KBM-7 (cell line): ENCODE data around the gene TLE3.
A peak's percentile ranks its signal among the peaks of the same experiment; 100 is the strongest.

Source experiments
- DNase-seq: peaks from one replicate; pipeline ENCODE4 v3.0.0-alpha.2; 2015
- in situ Hi-C: fragments of 300-500 bp; cut with MboI; formaldehyde crosslinking; loops from 2 replicates; pipeline ENCODE4 v1.14.3; 2020; ENCODE audit warnings: low sequenced_read_pairs, low pct_unique_long_range_greater_than_20kb, mixed read lengths

The TLE3 gene

DNA sequence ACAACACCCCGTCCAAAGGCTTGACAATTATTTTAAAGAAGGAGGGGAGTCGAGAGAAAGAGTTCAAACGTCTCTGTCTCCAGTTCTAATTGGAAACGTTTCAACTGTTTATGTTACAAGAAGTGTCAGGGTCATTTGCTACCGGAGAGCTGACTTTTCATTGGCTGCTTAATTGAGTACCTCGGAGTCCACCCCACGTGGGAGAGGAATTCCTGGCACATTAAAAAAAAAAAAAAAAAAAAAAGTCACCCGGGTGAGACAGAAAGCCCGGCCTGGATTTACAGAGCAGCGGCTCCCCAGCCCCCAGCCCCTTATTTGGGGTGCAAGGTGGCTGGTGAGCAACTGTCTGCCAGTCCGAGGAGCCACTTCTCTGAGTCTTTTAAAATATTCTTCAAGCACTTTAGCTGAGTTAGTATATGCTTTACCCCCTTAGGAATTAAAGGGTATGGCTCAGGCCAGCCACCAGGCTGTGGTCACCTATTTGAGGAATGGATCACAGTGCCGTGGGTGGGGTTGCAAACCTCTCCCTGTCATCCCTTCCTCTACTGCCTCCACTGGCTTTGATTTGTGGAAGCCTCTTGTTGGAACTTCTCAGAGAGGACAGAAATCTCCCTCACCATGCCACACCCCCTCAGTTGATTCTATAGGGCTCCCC lies 3.9 kb upstream of the TLE3 start:
- peak; percentile 98 for DNase-seq
- in situ Hi-C loops, result no loop called here

DNA sequence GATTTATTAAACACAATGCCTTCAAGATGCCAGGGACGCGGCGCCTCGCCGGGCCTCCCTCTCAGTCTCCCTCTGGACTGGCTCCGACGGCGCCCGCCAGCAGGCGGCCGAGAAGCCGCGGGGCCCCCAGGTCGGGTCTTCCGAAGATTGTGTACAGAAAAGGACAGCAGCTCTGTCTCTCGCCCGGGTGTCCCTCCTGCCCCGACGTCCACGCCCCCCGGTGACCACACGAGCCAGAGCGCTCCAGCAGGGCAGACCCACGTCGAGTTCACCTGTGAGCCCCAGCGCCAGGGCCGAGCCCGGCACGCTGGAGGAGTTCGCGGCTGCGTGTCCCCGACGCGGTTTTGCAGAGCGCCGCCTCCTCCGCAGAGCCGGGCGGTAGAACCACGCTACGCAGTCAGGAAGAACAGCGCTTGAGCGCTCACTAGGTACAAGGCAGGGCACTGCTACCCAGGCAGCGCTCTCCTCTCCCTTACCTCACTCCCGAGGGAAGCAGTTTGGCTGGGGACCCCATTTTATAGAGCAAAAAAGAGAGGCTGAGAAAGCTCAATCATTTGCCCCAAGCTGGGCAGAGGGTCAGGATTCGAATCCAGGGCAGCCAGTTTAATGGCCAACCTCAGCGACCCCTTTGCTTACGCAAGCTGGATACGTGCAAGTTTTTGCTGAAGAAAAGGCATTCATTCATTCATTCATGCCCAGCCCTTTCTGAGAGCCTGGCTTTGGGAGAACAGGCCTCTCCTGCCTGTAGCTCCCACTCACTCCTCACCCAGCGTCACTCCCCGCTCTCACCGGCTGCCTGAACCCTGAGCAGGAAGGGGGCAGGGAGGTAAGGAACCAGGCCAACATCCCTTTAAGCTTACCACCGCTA lies 3.0 kb upstream of the TLE3 start:
- in situ Hi-C loops, result no loop called here
- peak; percentile 76 for DNase-seq

DNA sequence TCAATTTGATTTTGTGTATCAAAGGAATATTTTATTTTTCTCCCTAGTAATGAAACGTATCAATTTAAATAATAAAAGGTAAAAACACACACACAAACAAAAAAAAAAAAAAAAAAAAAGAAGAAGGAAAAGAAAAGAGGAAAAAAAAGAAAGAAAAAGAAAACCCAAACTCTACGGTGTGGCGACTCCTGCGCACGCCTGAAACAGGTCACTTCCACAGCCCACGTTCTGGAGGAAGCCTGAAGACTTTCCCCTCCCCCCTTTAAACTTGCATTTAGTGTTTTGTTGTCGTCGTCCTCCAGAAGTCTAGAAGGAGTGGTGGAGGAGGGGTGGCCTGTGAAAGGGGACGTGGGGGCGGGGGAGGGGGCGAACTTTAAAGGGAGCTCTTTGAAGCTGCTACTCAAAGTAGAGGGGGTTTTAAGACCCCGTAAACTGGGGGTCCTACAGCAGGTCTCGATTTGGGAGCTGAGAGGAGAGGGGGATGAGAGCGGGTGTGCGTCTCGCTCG lies 2.3 kb upstream of the TLE3 start:
- in situ Hi-C loops, result no loop called here
- DNase-seq, result no peak

DNA sequence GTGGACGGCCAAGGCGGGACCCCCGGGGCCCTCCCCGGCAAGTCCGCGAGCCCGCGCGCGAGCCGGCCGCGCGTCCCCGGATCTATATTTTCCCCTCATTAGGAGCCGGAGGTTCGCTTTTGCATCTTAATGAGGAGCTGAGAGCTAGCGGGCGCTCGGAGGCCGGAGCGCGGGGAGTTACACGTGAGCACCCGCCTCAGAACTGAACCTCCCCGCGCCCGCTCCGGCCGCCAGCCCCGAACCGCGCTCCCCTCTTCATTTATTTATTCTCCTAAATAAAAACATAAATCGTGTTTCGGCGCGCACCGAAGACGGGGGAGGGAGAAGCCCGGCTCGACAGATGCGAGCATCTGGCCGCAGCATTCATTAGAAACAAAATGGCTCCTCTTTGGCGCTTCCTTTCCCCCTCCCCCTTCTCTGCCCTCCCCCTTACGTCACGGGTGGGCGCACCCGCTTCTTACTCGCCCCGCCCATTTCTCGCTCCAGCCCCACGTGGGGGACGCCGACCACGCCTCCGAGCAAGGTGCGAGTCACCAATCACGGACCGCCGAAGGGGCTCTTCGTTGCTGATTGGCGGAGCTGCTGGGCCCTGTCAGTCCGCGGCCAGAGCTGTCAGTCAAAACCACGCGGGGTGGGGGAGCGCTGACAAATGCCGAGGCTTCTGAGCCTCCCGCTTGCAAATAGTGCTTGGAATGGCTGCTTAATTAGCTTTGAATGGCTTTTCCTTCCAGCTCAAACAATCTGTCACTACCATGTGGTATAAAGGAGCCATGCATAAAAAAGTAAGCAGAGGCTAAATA lies 1.6 kb upstream of the TLE3 start:
- DNase-seq, result peak; percentile 100
- in situ Hi-C loops, result no loop called here

DNA sequence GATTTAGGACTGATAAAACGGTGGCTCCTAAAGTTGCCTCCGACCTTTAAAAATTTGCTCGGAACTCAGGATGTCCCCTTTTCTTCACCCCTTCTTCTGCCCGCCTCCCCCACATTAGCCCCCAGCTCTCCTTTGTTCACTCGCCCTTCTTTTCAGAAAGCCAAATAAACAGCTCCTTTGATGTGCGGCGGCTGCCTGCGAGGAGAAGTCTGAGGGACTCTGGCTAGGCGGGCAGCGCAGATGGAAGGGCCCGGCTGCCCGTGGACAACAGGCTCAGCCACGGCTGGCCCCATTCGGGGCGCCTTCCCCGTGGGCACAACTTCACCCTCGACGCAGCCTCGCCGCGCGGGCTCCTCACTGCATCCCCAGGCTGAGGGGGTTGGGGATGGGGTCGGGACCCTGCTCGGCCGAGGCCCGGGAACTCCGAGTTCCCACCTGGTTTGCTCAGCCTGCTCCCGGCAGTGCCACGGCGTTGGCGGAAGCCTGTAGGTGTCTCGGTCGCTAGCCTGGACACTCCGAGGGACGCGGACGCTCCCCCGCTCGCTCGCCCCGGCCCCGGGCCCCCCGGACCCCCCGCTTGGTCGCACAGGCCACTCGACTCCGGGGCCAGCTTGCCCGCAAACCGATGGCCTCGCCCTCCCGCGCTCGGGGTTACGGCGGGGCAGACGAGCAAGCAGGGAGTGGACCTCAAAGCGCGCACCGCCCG lies 897 bp upstream of the TLE3 start:
- in situ Hi-C loops, result no loop called here
- no peak for DNase-seq

DNA sequence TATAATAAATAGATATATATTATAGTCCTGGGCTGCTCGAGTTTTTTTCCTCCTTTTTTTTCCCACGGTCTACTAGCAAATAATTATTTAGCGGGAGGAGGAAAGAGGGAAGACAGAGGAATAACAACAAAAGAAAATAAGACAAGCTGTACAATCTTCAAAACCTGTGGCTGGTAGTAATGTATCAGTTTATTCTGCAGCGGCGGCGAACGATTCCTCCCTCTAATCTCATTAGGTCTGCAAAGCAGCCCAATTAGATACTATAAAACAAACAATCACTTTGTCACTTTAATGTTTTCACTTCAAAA lies 390 bp upstream of the TLE3 start:
- in situ Hi-C loops, result no loop called here
- no peak for DNase-seq

DNA sequence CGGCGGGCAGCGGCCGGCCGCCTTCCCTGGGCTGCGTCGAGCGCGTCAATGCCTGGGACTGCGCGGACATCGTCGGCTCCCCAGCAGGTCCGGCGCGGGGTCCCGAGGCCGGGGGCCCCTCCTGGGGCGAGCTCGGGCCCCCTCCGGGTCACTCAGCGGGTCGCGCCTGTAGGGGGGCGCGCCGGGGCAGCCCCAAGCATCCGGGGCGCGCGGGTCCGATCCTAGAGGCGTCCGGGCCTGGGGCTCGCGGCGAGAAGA lies 725 bp downstream of the TLE3 start:
- in situ Hi-C loops, result no loop called here
- DNase-seq, result no peak

DNA sequence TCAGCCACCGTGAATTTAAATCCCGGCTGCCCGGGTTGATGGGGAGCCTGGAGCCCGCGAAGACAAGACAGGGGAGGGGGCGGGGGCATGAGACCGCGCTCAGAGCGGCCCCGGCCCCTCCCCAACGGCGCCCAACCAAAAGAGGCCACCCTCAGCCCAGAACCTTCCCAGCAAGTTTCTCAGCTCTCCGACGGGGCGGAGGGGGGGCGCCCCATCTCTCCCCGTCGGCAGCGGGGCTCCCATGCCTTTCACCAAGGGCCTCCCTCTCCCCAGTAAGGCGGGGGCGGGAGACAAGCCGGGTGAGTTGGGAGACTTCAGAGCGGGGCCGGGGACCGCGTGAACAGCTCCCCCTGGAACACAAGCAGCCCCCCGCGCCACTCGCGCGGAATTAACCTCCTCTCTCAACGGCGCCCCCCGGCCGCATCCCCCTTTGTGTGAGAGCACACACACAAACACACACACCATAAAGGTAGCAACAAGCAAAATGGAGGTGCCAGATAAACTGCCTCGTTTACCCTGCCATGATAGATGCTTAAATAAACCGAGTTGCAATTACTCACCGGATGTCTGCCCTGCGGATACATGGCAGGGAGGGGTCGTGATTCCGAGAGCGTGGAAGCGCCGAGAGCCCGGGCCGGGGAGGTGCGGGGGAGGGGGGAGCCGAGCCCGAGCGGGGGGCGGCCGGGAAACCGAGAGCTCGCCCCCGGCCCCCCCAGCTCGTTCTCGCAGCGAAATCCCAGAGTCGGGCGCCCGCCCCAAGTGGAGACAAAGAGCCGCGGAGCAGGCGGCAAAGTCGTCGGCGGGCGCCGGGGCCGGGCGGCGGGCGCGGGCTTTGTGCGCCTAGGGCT lies 1.3 kb downstream of the TLE3 start:
- peak; percentile 65 for DNase-seq
- in situ Hi-C loops, result no loop called here

DNA sequence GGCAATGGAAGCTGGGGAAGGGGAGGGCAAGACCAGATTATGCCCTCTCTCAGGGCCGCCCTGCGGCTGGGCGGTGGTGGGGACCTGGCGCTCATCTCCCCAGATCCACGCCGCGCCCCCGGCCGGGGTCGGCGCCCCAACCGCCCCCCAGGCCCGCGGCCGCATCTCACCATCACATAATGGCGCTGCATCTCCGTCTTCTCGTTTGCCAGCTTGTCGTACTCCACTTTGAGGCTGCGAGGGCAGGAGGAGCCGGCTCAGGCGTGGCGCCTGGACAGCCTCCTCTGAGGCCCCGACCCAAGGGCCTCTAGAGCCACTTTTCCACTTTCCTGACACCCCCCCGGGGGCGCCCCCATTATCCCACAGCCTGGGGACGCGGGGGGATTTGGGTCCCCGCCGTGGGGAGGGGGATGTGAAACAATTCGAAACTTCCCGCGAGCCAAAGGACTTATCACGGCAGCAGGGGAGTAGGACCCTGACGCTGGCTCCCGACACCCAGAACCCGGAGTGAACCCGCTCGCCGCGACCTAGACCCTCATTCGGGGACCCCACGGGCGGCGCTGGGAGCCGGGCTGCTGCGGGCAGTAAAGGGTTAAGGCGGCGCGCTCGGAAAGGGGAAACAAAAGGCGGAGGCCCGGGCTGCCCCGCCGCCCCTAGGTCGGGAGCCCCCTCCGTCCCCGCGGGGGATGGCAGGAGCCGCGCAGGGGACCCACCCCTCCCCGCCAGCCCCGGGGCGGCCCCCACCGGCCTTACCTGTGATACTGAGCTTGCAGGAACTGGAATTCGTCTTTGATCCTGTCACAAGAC lies 2.1 kb downstream of the TLE3 start:
- peak; percentile 64 for DNase-seq
- in situ Hi-C loops, result no loop called here

DNA sequence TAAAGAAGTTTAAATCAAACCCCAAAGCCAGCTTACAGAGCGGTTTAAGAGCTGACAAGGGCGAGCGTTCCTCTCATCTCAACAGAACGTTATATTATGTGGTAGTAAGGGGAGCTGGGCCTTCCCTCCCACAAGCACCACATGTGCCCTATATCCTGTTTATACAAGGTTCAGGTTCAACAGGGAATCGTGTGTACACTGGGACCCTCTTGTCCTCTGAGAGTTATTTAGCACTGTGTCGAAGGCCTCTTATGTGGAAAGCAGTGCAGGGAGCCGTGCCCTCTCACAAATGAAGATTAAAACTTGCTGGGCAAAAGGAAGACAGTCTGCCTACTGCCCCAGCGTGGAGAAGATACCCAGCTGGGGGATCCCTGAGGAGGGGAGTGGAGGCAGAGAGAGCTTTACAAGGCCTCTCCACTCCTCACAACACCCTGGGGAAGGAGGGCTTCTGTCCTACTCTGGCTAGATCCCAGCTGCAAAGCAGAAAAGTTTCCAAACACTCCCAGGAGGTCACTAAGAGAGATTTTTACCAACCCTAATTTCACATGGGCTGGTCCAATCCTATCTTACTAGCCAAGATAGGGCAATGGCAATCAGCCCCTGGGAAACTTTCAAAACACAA lies 2.9 kb downstream of the TLE3 start:
- peak; percentile 76 for DNase-seq
- in situ Hi-C loops, result no loop called here

DNA sequence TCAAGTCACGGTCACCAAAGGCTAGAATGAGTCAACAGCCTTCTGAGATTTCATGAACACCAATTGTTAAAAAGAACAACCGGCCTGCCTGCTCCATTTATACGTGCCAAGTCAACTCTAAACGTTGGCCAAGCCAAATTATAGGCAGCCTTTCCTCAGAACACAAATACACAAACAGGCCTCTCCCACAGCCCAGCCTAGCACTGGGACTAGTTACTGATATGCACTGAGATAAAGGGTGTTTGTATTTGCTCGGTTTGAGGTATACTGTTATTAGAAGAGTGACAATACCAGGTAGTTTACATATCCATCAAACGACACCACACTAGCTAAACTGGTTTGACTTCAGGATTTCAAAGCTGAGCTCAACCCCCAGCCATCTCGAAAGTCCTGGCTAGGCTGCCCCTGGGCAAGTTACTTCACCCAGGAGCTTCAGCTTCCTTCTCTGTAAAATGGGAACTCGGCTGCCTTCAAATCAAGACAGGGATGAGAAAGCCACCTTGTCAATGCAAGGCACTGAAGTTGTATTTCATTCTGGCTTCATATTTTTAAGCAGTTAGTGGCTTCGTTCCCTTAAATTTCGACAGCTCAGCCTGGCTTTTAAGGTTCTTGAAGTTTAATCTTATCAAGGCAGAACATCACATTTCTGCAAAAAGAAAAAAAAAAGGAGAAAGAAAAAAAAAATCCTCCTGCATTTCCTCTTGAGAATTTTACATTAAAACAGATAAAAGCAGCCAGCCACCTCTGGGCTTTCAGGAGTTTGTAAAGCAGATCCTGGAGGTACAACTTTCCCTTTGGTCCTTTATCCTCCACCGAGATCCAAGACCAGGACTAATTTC lies 4.0 kb downstream of the TLE3 start:
- no peak for DNase-seq
- in situ Hi-C loops, result no loop called here

DNA sequence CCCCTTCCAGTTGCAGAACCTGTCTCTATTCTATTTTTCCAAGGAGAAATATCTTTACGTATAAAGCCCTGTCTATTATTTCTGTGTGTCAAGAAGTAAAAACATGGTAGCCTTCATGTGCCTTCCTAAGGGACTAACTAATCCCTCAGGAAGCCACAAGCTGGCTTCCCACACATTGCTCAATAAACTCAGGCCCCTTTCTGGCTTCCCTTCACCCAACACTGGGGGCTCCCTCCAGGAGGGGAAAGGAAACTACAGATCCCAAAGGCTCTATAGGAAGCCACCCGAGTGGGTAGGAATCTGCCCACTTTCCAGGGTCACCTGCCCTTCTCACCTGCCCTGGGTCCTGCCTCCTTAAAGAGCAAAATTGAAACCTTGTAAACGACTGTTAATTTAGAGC lies 4.6 kb downstream of the TLE3 start:
- in situ Hi-C loops, result no loop called here
- DNase-seq, result peak; percentile 37

DNA sequence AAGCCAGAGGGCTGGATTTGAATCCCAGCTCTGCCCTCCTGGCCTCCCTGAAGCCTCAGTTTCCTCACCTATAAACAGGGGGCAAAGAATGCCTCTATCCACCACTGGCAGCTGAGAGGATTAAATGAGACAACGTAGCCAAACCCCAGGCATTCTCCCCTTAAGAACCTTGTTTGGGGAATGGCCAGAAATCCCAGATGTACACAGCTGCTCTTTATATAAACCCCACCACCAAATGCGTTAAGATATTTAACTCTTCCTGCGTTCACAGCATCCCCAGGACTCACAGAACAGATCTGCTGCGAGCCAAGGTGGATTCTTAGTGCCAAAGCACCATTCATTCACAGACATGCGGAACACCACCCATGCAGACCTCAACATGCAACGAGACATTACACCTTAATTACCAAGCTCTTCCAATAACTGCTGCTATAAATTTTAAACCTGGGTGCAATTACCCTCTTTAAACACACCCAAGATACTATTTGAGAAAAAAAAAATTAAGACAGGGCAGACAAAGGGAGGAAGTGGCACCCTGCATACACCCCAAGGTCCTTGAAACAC lies 5.2 kb downstream of the TLE3 start:
- DNase-seq, result no peak
- in situ Hi-C loops, result no loop called here

DNA sequence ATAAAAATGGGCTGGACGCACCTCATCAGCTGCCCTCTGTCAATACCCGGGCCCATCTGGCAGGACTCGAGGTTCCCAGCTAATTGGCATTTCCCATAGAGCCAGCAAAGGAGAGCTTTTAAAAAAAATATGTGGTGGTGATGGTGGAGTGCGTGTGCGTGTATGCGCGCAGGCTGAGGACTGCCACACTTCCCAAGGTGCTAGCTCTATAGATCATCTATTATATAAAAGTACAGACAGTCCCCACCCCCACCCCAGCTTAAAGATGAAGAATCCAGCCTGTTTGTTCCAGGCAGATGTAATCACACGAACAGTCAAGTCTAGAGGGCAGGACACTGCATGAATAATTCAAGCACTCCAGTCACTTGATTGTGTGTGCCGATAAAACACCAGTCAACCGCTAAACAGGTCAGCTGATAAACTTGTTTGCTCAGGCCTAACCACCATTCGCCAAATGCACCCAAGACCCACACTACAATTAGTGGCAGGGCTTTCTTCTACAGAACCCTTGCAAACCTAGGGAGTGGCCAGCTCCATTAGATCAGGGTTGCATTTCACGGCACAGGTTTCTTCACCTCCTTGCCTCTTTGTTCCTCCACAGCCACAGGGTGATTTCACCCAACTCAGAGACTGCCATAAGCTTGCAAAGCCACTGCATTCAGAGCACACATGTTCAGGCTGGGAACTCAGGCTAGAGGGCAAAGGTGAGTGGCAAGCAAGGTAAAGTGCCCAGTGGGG lies 5.8 kb downstream of the TLE3 start:
- peak; percentile 45 for DNase-seq
- in situ Hi-C loops, result no loop called here

DNA sequence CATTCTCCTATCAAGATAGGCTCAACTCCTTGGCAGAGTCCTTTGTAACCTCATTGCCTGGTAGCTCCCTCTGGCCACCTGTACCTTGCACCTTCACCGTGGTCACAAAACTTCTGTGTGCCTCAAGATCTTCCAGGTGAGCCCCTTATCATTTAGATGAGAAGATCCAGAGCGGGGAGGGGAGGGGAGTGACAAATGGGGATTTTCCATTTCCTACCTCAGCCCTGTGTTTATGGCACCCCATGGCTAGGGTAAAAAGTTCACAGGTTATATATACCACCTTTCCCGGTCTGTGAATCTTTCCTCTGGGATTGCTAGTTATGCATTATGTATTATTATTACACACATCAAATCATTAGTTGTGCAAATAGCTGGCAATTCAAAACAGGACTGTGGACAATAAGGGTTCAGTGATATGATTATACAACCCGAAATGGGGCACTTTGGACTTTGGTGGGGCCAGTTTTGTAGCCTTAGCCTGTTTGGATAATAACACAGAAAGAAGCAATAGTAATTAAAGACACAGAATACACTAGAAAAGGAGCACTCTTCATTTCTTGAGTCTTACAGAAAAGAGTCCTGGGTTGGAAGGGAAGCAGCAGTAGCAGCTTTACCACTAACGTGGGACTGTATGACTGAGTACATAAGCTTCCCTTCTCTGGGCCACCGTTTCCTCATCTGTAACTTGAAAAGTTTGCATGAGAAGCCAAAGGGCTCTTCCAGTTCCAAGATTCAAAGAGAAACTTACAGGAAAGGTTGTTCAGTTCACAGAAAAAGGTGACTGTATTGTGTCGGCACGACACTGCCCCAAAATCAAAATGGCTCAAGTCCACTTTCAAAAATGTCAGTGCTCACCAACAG lies 7.1 kb downstream of the TLE3 start:
- DNase-seq, result no peak
- in situ Hi-C loops, result no loop called here
